Ishikawa (cell line): ENCODE data around the gene C1orf50.

Source experiments
- CEBPB ChIP-seq: IDR thresholded peaks from 2 replicates; pipeline ENCODE4 v1.6.1; 2012
- CREB1 ChIP-seq: IDR thresholded peaks from 2 replicates; pipeline ENCODE4 v1.6.1; 2012; ENCODE audit warnings: low read depth
- EGR1 ChIP-seq: IDR thresholded peaks from 2 replicates; pipeline ENCODE4 v1.6.1; 2012
- EP300 ChIP-seq: IDR thresholded peaks from 2 replicates; pipeline ENCODE4 v1.6.1; 2012; ENCODE audit warnings: borderline replicate concordance
- FOXM1 ChIP-seq: IDR thresholded peaks from 2 replicates; pipeline ENCODE4 v1.6.1; 2012; ENCODE audit warnings: low read depth, borderline replicate concordance
- MAX ChIP-seq: IDR thresholded peaks from 2 replicates; pipeline ENCODE4 v1.6.1; 2012
- NFIC ChIP-seq: IDR thresholded peaks from 2 replicates; pipeline ENCODE4 v1.6.1; 2012
- RAD21 ChIP-seq: IDR thresholded peaks from 2 replicates; pipeline ENCODE4 v1.6.1; 2012; ENCODE audit warnings: low read depth
- TAF1 ChIP-seq: IDR thresholded peaks from 2 replicates; pipeline ENCODE4 v1.6.1; 2012; ENCODE audit warnings: low read depth, mild to moderate bottlenecking
- TCF12 ChIP-seq: IDR thresholded peaks from 2 replicates; pipeline ENCODE4 v1.6.1; 2012; ENCODE audit warnings: low read depth
- TEAD4 ChIP-seq: IDR thresholded peaks from 2 replicates; pipeline ENCODE4 v1.6.1; 2012
- USF1 ChIP-seq: IDR thresholded peaks from 2 replicates; pipeline ENCODE4 v1.6.1; 2012
- YY1 ChIP-seq: IDR thresholded peaks from 2 replicates; pipeline ENCODE4 v1.6.1; 2012; ENCODE audit warnings: low read depth
- ZBTB7A ChIP-seq: IDR thresholded peaks from 2 replicates; pipeline ENCODE4 v1.6.1; 2012; ENCODE audit warnings: low read depth
- TF ChIP-seq, protein P1 (sequence below): IDR thresholded peaks from 2 replicates; pipeline ENCODE4 v1.6.1; 2012; ENCODE audit warnings: low read depth, mild to moderate bottlenecking

C1orf50 gene

DNA sequence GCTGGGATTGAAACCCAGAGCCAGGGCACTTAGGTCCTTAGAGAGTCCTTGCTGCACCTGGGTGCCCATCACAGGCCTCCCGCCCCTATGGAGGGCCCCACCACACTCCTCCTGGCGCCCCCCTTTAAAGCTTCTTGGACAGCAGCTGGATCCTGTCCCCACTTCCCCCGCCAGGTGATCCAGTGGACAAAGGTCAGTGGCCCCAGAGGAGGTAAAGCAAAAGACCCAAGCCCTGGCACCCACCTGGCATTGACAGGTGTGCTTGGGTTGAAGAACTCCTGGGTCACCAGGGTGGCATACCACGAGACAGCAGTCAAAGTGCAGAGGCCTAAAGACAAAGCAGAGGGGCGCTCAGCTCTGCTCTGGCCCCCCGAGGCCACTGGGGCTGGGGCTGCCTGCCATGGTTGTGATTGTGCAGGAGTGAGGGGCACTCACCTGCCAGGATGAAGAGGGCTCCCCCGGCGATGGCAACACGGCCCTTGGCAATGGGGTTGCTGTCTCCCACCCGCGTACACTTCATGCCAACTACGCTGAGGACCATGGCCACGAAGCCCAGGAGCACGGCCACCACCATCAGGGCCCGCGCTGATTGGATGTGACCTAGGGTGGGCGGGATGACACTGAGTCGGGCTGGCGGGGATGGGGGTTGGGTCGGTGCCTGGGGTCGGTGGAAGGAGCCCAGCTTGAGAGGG lies 28.9 kb upstream of the C1orf50 start:
- TF ChIP-seq TAF1 (no peak), TCF12 (no peak), FOXM1 (no peak), CREB1 (no peak), YY1 (no peak), CEBPB (no peak), RAD21 (no peak), ZBTB7A (no peak), MAX (no peak), TEAD4 (no peak), EGR1 (no peak), EP300 (no peak)
- TF ChIP-seq, protein P1, sequence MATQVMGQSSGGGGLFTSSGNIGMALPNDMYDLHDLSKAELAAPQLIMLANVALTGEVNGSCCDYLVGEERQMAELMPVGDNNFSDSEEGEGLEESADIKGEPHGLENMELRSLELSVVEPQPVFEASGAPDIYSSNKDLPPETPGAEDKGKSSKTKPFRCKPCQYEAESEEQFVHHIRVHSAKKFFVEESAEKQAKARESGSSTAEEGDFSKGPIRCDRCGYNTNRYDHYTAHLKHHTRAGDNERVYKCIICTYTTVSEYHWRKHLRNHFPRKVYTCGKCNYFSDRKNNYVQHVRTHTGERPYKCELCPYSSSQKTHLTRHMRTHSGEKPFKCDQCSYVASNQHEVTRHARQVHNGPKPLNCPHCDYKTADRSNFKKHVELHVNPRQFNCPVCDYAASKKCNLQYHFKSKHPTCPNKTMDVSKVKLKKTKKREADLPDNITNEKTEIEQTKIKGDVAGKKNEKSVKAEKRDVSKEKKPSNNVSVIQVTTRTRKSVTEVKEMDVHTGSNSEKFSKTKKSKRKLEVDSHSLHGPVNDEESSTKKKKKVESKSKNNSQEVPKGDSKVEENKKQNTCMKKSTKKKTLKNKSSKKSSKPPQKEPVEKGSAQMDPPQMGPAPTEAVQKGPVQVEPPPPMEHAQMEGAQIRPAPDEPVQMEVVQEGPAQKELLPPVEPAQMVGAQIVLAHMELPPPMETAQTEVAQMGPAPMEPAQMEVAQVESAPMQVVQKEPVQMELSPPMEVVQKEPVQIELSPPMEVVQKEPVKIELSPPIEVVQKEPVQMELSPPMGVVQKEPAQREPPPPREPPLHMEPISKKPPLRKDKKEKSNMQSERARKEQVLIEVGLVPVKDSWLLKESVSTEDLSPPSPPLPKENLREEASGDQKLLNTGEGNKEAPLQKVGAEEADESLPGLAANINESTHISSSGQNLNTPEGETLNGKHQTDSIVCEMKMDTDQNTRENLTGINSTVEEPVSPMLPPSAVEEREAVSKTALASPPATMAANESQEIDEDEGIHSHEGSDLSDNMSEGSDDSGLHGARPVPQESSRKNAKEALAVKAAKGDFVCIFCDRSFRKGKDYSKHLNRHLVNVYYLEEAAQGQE = no peak

GRCh38 chr1:42738678-42739226 lies 28.3 kb upstream of the C1orf50 start:
- no peak for TF ChIP-seq USF1
- no peak for TF ChIP-seq TCF12
- TF ChIP-seq ZBTB7A = no peak
- TF ChIP-seq CEBPB = no peak
- TF ChIP-seq TAF1 = no peak
- TF ChIP-seq EGR1 = no peak
- TF ChIP-seq, protein P1 = no peak
- no peak for TF ChIP-seq MAX
- no peak for TF ChIP-seq YY1
- no peak for TF ChIP-seq CREB1
- no peak for TF ChIP-seq RAD21
- TF ChIP-seq FOXM1 = no peak
- no peak for TF ChIP-seq EP300
- TF ChIP-seq NFIC = no peak
- TF ChIP-seq TEAD4 = no peak

GRCh38 chr1:42739753-42740700 lies 27.0 kb upstream of the C1orf50 start, which contains the start of gene CLDN19:
CLDN19 (minus strand) TSS chr1:42740236; CDS start chr1:42740063, 173 bp downstream.
- TF ChIP-seq RAD21 (no peak), TEAD4 (no peak), EGR1 (peak; percentile 43; the same call in 1 of the 2 replicates), USF1 (no peak), CEBPB (no peak), ZBTB7A (no peak), NFIC (no peak)

- TF ChIP-seq TAF1 = no peak
- TF ChIP-seq EGR1 = no peak
- no peak for TF ChIP-seq CREB1
- TF ChIP-seq NFIC = no peak
- TF ChIP-seq, protein P1 = no peak
- no peak for TF ChIP-seq CEBPB
- no peak for TF ChIP-seq MAX
- no peak for TF ChIP-seq FOXM1
- no peak for TF ChIP-seq TCF12
- TF ChIP-seq EP300 = no peak
- no peak for TF ChIP-seq YY1
Measured at GRCh38 chr1:42740851-42741580, 26.0 kb upstream of the C1orf50 start.
